Mucosa of descending colon (tissue), 3 donors: ENCODE results near the gene GRAMD1C. TPM values are rescaled to one million over a fixed set of nuclear protein-coding genes. Genes with fewer than 3 reads are reported as not detected.

Source experiments
- ATAC-seq: fragments of 200-7000 bp; cut with Tn5 transposase; one replicate; pipeline ENCODE4 v1.9.1; 2020; ENCODE audit warnings: mild to moderate bottlenecking, moderate library complexity
- DNase-seq, 3 donors: peaks; one replicate each; pipeline ENCODE4 v3.0.0-alpha.2; 2020
- H3K36me3 ChIP-seq: fragments of 200-600 bp; one replicate; pipeline ENCODE4 v1.8.0; 2021; ENCODE audit warnings: low read depth, mild to moderate bottlenecking
- H3K4me1 ChIP-seq: fragments of 200-600 bp; one replicate; pipeline ENCODE4 v1.8.0; 2021; ENCODE audit warnings: low read depth, mild to moderate bottlenecking
- H3K4me3 ChIP-seq: fragments of 200-600 bp; one replicate; pipeline ENCODE4 v1.8.0; 2021; ENCODE audit warnings: mild to moderate bottlenecking
- H3K9me3 ChIP-seq: fragments of 200-600 bp; one replicate; pipeline ENCODE4 v1.8.0; 2021; ENCODE audit warnings: mild to moderate bottlenecking
- CTCF ChIP-seq: fragments of 200-600 bp; IDR thresholded peaks from one replicate; pipeline ENCODE4 v1.8.0; 2022; ENCODE audit warnings: antibody characterized with exemption, mild to moderate bottlenecking
- intact Hi-C, 2 donors: fragments of 100-400 bp; cut with DNase I in 1 of 2; cut with micrococcal nuclease in 1 of 2; formaldehyde crosslinking; loops; one replicate each; pipeline versions ENCODE4 v1.11.0 to v1.11.1; 2022; cut with DNase I, micrococcal nuclease
- total RNA-seq, 3 donors: library from RNA; stranded (reverse); fragmentation: NEBNext Ultra II Directional in 2 of 3; extraction: Animal tissue kit (Norgen Biotek cat#: 25700) in 2 of 3; gene quantifications; one replicate each; pipeline versions ENCODE4 v1.2.1 to v1.2.4, GENCODE V29; 2021 to 2023
- donor health status: DM: no; HTN: no; CAD: no; lungs with moderate emphysema.
- donor health status: DM: no; HTN: no; CAD: no.
- donor health status: DM: no; HTN: yes; CAD: no.

The GRAMD1C gene
- total RNA-seq, 3 donors from 2014 or later, result 5.7 to 19.5 (median 8.6) TPM

GRCh38 chr3:113953677-113954076, 115.1 kb downstream of the GRAMD1C start:
- ATAC-seq, result no peak
- intact Hi-C loops, result no loop called here
- no peaks in the 10 kb centered on the region for H3K4me1 ChIP-seq
- H3K4me3 ChIP-seq, result no peak overlapping the region
- no peak for DNase-seq
- H3K9me3 ChIP-seq, result no peaks in the 10 kb centered on the region
- H3K36me3 ChIP-seq, result no peaks in the 10 kb centered on the region
- no peak for TF ChIP-seq CTCF

GRCh38 chr3:113954091-113954685, 115.6 kb downstream of the GRAMD1C start:
- no peak for TF ChIP-seq CTCF
- no peaks in the 10 kb centered on the region for H3K9me3 ChIP-seq
- no peak overlapping the region for H3K4me3 ChIP-seq
- ATAC-seq, result no peak
- H3K4me1 ChIP-seq, result no peaks in the 10 kb centered on the region
- intact Hi-C loops, result no loop called here
- H3K36me3 ChIP-seq, result no peaks in the 10 kb centered on the region
- DNase-seq, result no peak

GRCh38 chr3:113963879-113964278, 125.3 kb downstream of the GRAMD1C start:
- intact Hi-C loops, result no loop called here

GRCh38 chr3:113966172-113966571, 127.6 kb downstream of the GRAMD1C start:
- no peak overlapping the region for H3K4me3 ChIP-seq
- H3K9me3 ChIP-seq, result no peaks in the 10 kb centered on the region
- DNase-seq (no peak), ATAC-seq (peak; percentile 14)
- H3K36me3 ChIP-seq, result no peaks in the 10 kb centered on the region
- intact Hi-C loops, result no loop called here
- no peak for TF ChIP-seq CTCF
- H3K4me1 ChIP-seq, result no peaks in the 10 kb centered on the region

More at GRCh38 chr3:113963879-113964278, 125.3 kb downstream of the GRAMD1C start:
- no peak overlapping the region for H3K4me3 ChIP-seq
- TF ChIP-seq CTCF, result no peak
- DNase-seq (no peak), ATAC-seq (no peak)
- no peaks in the 10 kb centered on the region for H3K9me3 ChIP-seq
- no peaks in the 10 kb centered on the region for H3K4me1 ChIP-seq
- H3K36me3 ChIP-seq, result peaks cover 2% of the 10 kb centered on the region

- Histone ChIP-seq H3K9me3 (peaks cover 11% of the 10 kb centered on the region), H3K4me3 (no peak overlapping the region), H3K4me1 (no peaks in the 10 kb centered on the region), H3K36me3 (no peaks in the 10 kb centered on the region)
- ATAC-seq, result no peak
- no peak for DNase-seq
- TF ChIP-seq CTCF, result no peak
- intact Hi-C loops, result no loop called here
These were observed 130.4 kb downstream of the GRAMD1C start for GRCh38 chr3:113968986-113969385.

GRCh38 chr3:113977822-113978221, 139.2 kb downstream of the GRAMD1C start:
- Histone ChIP-seq H3K4me3 (no peak overlapping the region), H3K9me3 (peaks cover 11% of the 10 kb centered on the region), H3K36me3 (no peaks in the 10 kb centered on the region), H3K4me1 (no peaks in the 10 kb centered on the region)
- intact Hi-C loops, result no loop called here
- DNase-seq (no peak), ATAC-seq (no peak)
- TF ChIP-seq CTCF, result no peak
